Esophagus muscularis mucosa (tissue), 3 donors: ENCODE data around the gene UMPS.
"Not testable (repeated sequence)": the region's sequence is repeated elsewhere in the genome, so short reads cannot be mapped to it uniquely, and the experiment has no call there.

ENCODE experiments used
- CTCF ChIP-seq, 3 experiments: fragments of 200-600 bp in 2 of 3; fragments of 450-650 bp in 1 of 3; sonication (generic) in 2 of 3; IDR thresholded peaks; one replicate each; pipeline ENCODE4 v1.5.1; 2017 to 2019; ENCODE audit warnings: antibody characterized with exemption in 3 of 3, mild to moderate bottlenecking in 2 of 3, moderate library complexity in 1 of 3
- POLR2AphosphoS5 ChIP-seq, 2 donors: sonication (generic); formaldehyde crosslinking; IDR thresholded peaks; one replicate each; pipeline ENCODE4 v1.6.1; 2017; ENCODE audit warnings: antibody characterized with exemption in 2 of 2

DNA sequence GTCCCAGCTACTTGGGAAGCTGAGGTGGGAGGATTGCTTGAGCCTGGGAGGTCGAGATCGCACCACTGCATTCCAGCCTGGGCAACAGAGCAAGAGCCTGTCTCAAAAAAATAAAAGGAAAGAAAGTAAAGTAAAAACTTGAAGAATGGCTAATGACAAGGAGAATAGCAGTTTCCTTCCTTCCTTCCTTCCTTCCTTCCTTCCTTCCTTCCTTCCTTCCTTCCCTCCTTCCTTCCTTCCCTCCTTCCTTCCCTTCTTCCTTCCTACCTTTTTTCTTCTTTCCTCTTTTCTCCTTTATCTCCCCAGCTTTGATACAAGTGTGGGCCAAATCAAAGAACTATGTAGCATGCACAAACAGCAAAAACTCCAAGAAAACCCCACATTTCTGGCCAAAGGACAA, 23.0 kb upstream of the UMPS start:
- TF ChIP-seq CTCF, POLR2AphosphoS5 (IDR thresholded peaks at IDR 0.05): not testable (repeated sequence)
